Measurements from ENCODE around the gene TARS3.

DNA sequence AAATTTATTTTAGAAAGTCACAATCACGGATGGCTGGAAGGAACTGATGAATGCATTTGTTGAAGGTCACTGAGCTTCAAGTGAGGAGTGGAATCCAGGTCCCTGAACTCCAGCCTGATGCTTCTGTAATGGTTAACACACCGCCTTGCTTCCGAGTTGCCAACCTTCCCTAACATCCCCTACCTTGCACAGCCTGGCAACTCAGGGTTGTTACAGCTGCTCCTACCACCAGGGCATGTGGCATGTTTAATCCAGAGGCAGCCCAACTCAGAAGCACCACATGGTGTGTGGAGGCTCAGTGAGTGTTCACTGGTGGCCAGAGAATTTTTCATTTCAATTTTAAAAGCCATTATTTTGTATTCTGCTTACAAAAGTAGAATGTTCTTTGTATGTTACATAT is 77.0 kb downstream of the TARS3 start:
- TF ChIP-seq ZFP30 (CRISPR knock-in tag; IDR thresholded peaks at IDR 0.05) (no peak), GLIS3 (CRISPR knock-in tag; IDR thresholded peaks at IDR 0.05) (no peak), ZNF565 (CRISPR knock-in tag; conservative IDR thresholded peaks at IDR 0.05; ENCODE audit: low read depth) (no peak), TOX (CRISPR knock-in tag; IDR thresholded peaks at IDR 0.05; ENCODE audit: borderline replicate concordance) (no peak), ARNTL (CRISPR knock-in tag; IDR thresholded peaks at IDR 0.05; ENCODE audit: borderline replicate concordance, low read depth) (no peak), RARB (CRISPR knock-in tag; IDR thresholded peaks at IDR 0.05) (no peak), ZNF8 (CRISPR knock-in tag; IDR thresholded peaks at IDR 0.05) (no peak), BACH2 (CRISPR knock-in tag; IDR thresholded peaks at IDR 0.05; ENCODE audit: borderline replicate concordance) (no peak)
- TF ChIP-seq, protein P1, sequence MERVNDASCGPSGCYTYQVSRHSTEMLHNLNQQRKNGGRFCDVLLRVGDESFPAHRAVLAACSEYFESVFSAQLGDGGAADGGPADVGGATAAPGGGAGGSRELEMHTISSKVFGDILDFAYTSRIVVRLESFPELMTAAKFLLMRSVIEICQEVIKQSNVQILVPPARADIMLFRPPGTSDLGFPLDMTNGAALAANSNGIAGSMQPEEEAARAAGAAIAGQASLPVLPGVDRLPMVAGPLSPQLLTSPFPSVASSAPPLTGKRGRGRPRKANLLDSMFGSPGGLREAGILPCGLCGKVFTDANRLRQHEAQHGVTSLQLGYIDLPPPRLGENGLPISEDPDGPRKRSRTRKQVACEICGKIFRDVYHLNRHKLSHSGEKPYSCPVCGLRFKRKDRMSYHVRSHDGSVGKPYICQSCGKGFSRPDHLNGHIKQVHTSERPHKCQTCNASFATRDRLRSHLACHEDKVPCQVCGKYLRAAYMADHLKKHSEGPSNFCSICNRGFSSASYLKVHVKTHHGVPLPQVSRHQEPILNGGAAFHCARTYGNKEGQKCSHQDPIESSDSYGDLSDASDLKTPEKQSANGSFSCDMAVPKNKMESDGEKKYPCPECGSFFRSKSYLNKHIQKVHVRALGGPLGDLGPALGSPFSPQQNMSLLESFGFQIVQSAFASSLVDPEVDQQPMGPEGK (CRISPR knock-in tag; IDR thresholded peaks at IDR 0.05; ENCODE audit: borderline replicate concordance), result no peak
- TF ChIP-seq, protein P2, sequence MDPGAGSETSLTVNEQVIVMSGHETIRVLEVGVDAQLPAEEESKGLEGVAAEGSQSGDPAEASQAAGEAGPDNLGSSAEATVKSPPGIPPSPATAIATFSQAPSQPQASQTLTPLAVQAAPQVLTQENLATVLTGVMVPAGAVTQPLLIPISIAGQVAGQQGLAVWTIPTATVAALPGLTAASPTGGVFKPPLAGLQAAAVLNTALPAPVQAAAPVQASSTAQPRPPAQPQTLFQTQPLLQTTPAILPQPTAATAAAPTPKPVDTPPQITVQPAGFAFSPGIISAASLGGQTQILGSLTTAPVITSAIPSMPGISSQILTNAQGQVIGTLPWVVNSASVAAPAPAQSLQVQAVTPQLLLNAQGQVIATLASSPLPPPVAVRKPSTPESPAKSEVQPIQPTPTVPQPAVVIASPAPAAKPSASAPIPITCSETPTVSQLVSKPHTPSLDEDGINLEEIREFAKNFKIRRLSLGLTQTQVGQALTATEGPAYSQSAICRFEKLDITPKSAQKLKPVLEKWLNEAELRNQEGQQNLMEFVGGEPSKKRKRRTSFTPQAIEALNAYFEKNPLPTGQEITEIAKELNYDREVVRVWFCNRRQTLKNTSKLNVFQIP (CRISPR knock-in tag; IDR thresholded peaks at IDR 0.05; ENCODE audit: borderline replicate concordance, low read depth), result no peak
- TF ChIP-seq, protein P3, sequence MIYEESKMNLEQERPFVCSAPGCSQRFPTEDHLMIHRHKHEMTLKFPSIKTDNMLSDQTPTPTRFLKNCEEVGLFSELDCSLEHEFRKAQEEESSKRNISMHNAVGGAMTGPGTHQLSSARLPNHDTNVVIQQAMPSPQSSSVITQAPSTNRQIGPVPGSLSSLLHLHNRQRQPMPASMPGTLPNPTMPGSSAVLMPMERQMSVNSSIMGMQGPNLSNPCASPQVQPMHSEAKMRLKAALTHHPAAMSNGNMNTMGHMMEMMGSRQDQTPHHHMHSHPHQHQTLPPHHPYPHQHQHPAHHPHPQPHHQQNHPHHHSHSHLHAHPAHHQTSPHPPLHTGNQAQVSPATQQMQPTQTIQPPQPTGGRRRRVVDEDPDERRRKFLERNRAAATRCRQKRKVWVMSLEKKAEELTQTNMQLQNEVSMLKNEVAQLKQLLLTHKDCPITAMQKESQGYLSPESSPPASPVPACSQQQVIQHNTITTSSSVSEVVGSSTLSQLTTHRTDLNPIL (CRISPR knock-in tag; IDR thresholded peaks at IDR 0.05; ENCODE audit: low read depth), result no peak
- TF ChIP-seq, protein P4, sequence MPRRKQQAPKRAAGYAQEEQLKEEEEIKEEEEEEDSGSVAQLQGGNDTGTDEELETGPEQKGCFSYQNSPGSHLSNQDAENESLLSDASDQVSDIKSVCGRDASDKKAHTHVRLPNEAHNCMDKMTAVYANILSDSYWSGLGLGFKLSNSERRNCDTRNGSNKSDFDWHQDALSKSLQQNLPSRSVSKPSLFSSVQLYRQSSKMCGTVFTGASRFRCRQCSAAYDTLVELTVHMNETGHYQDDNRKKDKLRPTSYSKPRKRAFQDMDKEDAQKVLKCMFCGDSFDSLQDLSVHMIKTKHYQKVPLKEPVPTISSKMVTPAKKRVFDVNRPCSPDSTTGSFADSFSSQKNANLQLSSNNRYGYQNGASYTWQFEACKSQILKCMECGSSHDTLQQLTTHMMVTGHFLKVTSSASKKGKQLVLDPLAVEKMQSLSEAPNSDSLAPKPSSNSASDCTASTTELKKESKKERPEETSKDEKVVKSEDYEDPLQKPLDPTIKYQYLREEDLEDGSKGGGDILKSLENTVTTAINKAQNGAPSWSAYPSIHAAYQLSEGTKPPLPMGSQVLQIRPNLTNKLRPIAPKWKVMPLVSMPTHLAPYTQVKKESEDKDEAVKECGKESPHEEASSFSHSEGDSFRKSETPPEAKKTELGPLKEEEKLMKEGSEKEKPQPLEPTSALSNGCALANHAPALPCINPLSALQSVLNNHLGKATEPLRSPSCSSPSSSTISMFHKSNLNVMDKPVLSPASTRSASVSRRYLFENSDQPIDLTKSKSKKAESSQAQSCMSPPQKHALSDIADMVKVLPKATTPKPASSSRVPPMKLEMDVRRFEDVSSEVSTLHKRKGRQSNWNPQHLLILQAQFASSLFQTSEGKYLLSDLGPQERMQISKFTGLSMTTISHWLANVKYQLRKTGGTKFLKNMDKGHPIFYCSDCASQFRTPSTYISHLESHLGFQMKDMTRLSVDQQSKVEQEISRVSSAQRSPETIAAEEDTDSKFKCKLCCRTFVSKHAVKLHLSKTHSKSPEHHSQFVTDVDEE (CRISPR knock-in tag; IDR thresholded peaks at IDR 0.05), result no peak
